Psoas muscle (tissue), 8 donors: ENCODE data around the gene SIRT2. TPM values are rescaled to one million over a fixed set of nuclear protein-coding genes. Genes with fewer than 3 reads are reported as not detected.
"Not testable (repeated sequence)": the region's sequence is repeated elsewhere in the genome, so short reads cannot be mapped to it uniquely, and the experiment has no call there.

Source experiments
- ATAC-seq, 4 donors: fragments of 200-7000 bp; cut with Tn5 transposase; one replicate each; pipeline ENCODE4 v1.9.1; 2020; ENCODE audit warnings: moderate library complexity in 3 of 4, mild to moderate bottlenecking in 2 of 4
- DNase-seq, 2 donors: peaks; one replicate each; pipeline ENCODE4 v3.0.0-alpha.2; 2020
- H3K27ac ChIP-seq: fragments of 200-600 bp; one replicate; pipeline ENCODE4 v1.8.0; 2022
- H3K27me3 ChIP-seq, 3 donors: fragments of 200-600 bp in 1 of 3; one replicate each; pipeline versions ENCODE4 v1.6.1 to v1.8.0; 2013 to 2022; ENCODE audit warnings: low read length in 2 of 3, mild to moderate bottlenecking in 2 of 3, moderate library complexity in 1 of 3; ENCODE audit not compliant: insufficient read depth in 3 of 3
- H3K36me3 ChIP-seq, 2 donors: fragments of 200-600 bp in 1 of 2; one replicate each; pipeline versions ENCODE4 v1.6.1 to v1.8.0; 2013 to 2022; ENCODE audit warnings: low read depth in 1 of 2, mild to moderate bottlenecking in 1 of 2, moderate library complexity in 1 of 2; ENCODE audit not compliant: insufficient read depth in 1 of 2
- H3K4me1 ChIP-seq: fragments of 200-600 bp; one replicate; pipeline ENCODE4 v1.8.0; 2022
- H3K4me3 ChIP-seq: fragments of 200-600 bp; one replicate; pipeline ENCODE4 v1.8.0; 2022; ENCODE audit warnings: mild to moderate bottlenecking
- H3K9me3 ChIP-seq: fragments of 200-600 bp; one replicate; pipeline ENCODE4 v1.8.0; 2022
- CTCF ChIP-seq: fragments of 200-600 bp; IDR thresholded peaks from one replicate; pipeline ENCODE4 v1.8.0; 2022; ENCODE audit warnings: antibody characterized with exemption
- WGBS, 3 donors: extraction: QIAGEN DNeasy Blood & Tissue Kit; methylation state at CpG; one replicate each; pipeline versions ENCODE4 v1.1.6 to v1.1.7; 2013; 5-methylcytosine and 5-hydroxymethylcytosine counted together
- intact Hi-C, 2 donors: fragments of 100-400 bp; cut with DNase I; formaldehyde crosslinking; loops; one replicate each; pipeline versions ENCODE4 v1.11.0 to v1.14.2; 2022
- polyA plus RNA-seq, 3 donors: library from polyadenylated mRNA; stranded (reverse); fragments of 200-250 nt; gene quantifications; one replicate each; pipeline ENCODE4 v1.2.3, GENCODE V29; 2013
- total RNA-seq, 4 donors: library from RNA; stranded (reverse); fragmentation: NEBNext Ultra II Directional in 2 of 4; extraction: Animal tissue kit (Norgen Biotek cat#: 25700) in 2 of 4; gene quantifications; one replicate each; pipeline versions ENCODE4 v1.2.1 to v1.2.4, GENCODE V29; 2021 to 2023
- donor health status: healthy with polysubstance abuse.
- donor health status: DM: no; HTN: no; CAD: no; lungs with moderate emphysema.
- donor health status: Bipolar disorder and iron deficiency.
- donor health status: healthy.
- donor health status: DM: yes; HTN: yes; CAD: no.
- donor health status: DM: no; HTN: no; CAD: no.
- donor health status: DM: no; HTN: no; CAD: no.
- donor health status: DM: yes; HTN: yes; CAD: no.

The SIRT2 gene
- total and polyA plus RNA-seq, 7 donors, result 133 to 260 (median 156) TPM

- no peaks in the 10 kb centered on the region for H3K4me1 ChIP-seq
- no peaks in the 10 kb centered on the region for H3K27me3 ChIP-seq
Measured at GRCh38 chr19:38868551-38868950, 30.9 kb downstream of the SIRT2 start.

GRCh38 chr19:38867171-38867780 lies 32.1 kb downstream of the SIRT2 start:
- Histone ChIP-seq H3K9me3 (no peaks in the 10 kb centered on the region), H3K4me3 (no peak overlapping the region), H3K4me1 (peaks cover 11% of the 10 kb centered on the region), H3K27me3 (no peaks in the 10 kb centered on the region), H3K36me3 (no peaks in the 10 kb centered on the region), H3K27ac (no peak overlapping the region)
- ATAC-seq (no peak), DNase-seq (no peak)
- intact Hi-C loops, result no loop called here
- no peak for TF ChIP-seq CTCF
- 45 to 62% (median 50%) methylated on average over 10 of the region's 10 CpGs for WGBS, 3 donors

More at GRCh38 chr19:38868551-38868950, 30.9 kb downstream of the SIRT2 start:
- TF ChIP-seq CTCF, result no peak
- 93 to 96% (median 94%) methylated on average over 6 of the region's 6 CpGs for WGBS, 3 donors
- no peak overlapping the region for H3K27ac ChIP-seq
- DNase-seq (no peak), ATAC-seq (no peak)
- no peak overlapping the region for H3K4me3 ChIP-seq
- intact Hi-C loops, result no loop called here
- H3K9me3 ChIP-seq, result no peaks in the 10 kb centered on the region
- H3K36me3 ChIP-seq, result no peaks in the 10 kb centered on the region

DNA sequence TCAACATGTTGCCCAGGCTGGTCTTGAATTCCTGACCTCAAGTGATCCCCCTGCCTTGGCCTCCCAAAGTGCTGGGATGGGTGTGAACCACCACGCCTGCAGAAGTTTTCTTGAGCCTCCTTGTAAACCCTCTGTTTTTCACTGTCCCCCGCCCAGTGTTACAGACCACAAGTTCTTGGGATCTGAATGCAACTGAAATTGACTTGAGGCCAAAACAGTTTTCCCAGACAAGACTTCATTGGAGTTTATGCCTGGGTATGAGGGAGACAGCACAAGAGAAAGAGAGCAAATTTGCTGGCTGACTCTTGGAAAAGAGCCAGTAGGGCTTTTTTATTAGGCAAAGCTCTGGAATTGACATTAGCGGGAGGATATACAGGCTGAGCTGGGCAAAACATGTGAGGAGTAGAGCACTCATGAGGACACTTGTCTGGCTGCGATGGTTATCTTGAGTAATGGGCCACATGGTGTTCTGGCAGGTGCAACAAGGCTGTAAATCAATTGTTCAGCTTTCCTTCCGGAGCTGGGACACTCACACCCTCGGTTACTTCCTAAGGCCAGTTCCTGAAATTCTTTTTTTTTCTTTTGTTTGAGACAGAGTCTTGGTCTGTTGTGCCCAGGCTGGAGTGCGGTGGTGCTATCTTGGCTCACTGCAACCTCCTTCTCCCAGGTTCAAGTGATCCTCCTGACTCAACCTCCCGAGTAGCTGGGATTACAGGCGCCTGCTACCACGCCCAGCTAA lies 36.9 kb downstream of the SIRT2 start:
- no peak for TF ChIP-seq CTCF
- Histone ChIP-seq H3K27ac (peak overlapping the region; percentile 78), H3K4me1 (peaks cover 18% of the 10 kb centered on the region), H3K36me3 (no peaks in the 10 kb centered on the region), H3K9me3 (no peaks in the 10 kb centered on the region), H3K27me3 (no peaks in the 10 kb centered on the region), H3K4me3 (no peak overlapping the region)
- DNase-seq (peak; percentile 34 to 77), ATAC-seq (peak; percentile 85 to 97 (median 96))
- intact Hi-C loops, result no loop called here
- 15 to 31% (median 15%) methylated on average over 10 of the region's 10 CpGs for WGBS, 3 donors

DNA sequence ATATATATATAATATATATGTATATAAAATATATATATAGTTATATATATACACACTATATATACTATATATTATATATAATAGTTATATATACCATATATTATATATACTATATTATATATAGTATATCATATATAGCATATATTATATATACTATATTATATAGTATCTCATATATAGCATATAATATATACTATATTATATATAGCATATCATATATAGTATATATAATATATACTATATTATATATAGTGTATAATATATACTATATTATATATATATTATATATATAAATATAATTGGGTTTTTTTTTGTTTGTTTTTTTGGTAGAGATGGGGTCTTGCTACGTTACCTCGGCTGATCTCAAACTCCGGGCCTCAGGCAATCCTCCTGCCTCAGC lies 38.0 kb downstream of the SIRT2 start:
- TF ChIP-seq CTCF, result no peak
- Histone ChIP-seq H3K4me1 (peaks cover 18% of the 10 kb centered on the region), H3K27ac (no peak overlapping the region), H3K9me3 (no peaks in the 10 kb centered on the region), H3K4me3 (no peak overlapping the region), H3K36me3 (no peaks in the 10 kb centered on the region), H3K27me3 (no peaks in the 10 kb centered on the region)
- no peak for DNase-seq
- no peak for ATAC-seq
- intact Hi-C loops, result no loop called here
- 91 to 92% (median 92%) methylated on average over 3 of the region's 3 CpGs for WGBS, 3 donors

DNA sequence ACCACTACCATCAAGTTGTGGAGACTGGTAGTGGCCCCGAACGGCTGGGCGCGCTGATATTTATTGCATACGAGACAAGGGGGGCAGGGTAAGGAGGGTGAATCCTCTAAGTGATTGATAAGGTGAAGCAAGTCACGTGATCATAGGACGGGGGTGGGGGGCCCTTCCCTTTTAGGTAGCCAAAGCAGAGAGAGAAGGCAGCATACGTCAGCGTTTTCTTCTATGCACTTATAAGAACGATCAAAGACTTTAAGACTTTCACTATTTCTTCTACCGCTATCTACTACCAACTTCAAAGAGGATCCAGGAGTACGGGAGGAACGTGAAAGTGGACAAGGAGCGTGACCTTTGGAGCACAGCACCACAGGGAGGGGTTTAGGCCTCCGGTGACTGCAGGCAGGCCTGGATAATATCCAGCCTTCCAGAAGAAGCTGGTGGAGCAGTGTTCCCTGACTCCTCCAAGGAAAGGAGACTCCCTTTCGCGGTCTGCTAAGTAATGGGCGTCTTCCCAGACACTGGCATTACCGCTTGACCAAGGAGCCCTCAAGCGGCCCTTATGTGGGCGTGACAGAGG lies 39.7 kb downstream of the SIRT2 start:
- H3K36me3 ChIP-seq, ATAC-seq, H3K27me3 ChIP-seq, DNase-seq, H3K4me3 ChIP-seq, H3K27ac ChIP-seq, intact Hi-C loops, H3K9me3 ChIP-seq: not testable (repeated sequence)
- 75 to 77% (median 76%) methylated on average over 20 to 21 of the region's 21 CpGs for whole genome bisulfite sequencing, 3 donors
- peaks cover 18% of the 10 kb centered on the region for H3K4me1 ChIP-seq
